ENCODE measurements around the gene ATF2.

Gene ATF2, protein sequence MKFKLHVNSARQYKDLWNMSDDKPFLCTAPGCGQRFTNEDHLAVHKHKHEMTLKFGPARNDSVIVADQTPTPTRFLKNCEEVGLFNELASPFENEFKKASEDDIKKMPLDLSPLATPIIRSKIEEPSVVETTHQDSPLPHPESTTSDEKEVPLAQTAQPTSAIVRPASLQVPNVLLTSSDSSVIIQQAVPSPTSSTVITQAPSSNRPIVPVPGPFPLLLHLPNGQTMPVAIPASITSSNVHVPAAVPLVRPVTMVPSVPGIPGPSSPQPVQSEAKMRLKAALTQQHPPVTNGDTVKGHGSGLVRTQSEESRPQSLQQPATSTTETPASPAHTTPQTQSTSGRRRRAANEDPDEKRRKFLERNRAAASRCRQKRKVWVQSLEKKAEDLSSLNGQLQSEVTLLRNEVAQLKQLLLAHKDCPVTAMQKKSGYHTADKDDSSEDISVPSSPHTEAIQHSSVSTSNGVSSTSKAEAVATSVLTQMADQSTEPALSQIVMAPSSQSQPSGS
- 56.2 to 107 (median 83.3) reads per million in 17 experiments for total RNA-seq

GRCh38 chr2:175167792-175168563 lies at the start of gene ATF2:
Gene ATF2, minus strand, starts transcription at chr2:175168203. Its CDS starts 31,760 bp downstream, at chr2:175136443.
- DNase-seq, result peak; percentile 99 to 100 (median 99)

DNA sequence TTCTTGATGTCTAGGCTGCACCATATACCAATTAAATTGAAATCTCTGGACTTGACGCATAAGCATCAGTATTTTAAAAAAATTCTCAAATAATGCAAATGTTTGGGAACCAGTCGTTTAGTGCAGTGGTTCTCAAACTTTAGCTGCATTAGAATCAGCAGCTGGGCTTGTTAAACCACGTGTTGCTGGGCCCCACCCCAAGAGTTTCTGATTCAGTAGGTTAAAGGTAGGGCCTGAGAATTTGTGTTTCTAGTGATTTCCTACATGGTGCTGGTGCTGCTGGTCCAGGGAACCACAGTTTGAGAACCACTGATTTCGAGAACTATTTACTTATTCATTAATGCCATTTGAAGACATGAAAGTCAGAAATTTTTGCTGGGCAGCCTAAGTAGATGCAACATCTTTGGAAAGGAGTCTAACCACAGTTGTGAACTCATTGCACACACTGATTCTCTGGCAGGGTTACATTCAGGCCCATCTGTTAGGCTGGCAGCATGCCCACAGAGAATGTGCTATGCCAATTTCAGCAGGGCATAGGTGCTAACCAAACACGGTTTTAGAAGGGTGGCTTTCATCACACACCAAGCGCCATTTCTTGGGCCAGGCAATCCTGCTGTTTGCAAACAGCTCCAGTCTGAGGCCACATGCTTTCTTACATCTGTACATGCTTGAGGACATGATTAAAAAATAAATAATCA lies 39.9 kb upstream of the ATF2 start:
- DNase-seq, result no peak

DNA sequence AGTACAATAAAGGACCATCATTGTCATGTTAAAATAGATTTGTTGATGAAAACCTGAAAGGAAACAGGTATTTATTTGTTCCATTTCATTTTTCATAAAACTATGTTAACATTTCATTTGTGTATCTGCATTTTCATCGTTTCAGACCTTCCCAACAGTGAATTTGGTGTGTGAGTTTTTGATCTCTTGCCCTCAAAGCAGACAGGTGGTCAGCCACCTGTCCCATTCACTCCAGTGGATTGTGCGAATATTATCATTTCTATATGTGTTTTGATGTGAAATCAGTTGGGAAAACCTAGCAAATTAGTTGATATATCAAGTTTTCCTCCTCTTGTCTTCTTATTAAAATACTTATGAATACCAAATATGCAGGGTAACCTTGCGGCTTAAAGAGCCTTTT lies 38.9 kb upstream of the ATF2 start:
- DNase-seq, result no peak

GRCh38 chr2:175205523-175205922 lies 37.5 kb upstream of the ATF2 start:
- no peak for DNase-seq

DNA sequence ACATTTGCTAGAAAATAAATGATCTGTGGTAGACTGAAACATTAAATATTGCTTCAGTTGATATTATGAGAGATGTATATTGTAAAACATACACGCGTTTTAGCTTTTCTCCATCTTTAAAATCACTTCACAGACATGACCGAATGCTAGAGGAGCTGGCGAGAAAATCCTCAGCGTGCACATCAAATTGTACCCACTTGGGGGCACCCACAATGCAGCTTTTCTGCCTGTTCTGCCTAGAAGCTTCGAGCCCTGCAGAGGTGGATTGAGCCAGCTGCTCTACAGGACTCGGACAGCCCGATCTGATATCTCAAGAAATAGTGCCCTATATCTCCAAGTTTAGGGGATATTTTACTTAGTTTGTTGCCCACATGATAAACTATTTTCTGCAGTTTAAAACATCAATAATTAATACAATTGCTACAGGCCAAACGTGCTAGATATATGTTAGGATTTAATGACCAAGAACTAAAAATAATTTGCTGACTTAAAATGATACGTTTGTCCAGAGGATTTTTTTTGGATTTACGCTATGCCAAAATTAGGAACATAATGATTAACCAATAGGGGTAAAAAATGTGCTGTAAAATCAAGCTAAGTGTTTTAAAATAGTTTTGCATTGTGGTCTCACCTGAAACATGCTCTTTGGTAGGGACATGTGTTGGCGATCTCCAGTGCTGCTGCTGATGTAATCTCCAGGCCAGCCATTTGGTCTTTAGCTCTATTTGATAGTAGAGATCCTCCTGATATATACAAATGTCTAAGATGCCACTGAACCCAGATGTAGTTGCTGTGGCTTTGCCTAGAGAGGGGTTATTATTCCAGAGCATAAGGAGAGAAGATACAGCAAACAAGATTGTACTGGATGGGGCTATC lies 35.9 kb upstream of the ATF2 start:
- peak; percentile 52 to 69 (median 56) for DNase-seq

DNA sequence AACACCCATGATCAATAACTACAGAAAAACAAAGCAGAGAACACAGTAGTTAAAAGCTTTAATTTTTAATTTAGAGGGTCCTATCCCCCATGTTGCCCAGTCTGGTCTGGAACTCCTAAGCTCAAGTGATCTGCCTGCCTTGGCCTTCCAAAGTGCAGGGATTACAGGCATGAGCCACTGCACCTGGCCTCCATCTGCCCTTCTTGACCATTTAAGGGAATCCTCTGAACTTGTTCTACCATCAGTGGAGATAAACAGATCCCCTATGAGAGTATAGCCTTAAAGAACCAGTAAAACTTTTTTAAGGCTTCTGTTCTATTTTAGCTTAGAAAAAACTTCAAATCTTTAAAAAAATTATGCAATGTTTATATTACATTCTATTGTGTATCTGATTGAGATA lies 27.0 kb upstream of the ATF2 start:
- no peak for DNase-seq

DNA sequence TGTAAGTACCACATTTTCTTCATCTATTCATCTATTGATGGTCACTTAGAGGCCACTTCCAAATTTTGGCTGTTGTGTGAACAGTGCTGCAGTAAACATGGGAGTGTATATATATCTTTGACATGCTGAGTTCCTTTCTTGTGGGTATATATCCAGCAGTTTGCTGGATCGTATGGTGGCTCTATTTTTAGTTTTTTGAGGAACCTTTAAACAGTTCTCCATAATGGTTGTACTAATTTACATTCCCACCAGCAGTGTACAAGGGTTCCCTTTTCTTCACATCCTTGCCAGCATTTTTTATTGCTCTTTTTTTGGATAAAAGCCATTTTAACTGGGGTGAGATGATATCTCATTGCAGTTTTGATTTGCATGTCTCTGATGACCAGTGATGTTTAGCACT lies 20.8 kb upstream of the ATF2 start:
- peak; percentile 15 to 57 (median 40) for DNase-seq

DNA sequence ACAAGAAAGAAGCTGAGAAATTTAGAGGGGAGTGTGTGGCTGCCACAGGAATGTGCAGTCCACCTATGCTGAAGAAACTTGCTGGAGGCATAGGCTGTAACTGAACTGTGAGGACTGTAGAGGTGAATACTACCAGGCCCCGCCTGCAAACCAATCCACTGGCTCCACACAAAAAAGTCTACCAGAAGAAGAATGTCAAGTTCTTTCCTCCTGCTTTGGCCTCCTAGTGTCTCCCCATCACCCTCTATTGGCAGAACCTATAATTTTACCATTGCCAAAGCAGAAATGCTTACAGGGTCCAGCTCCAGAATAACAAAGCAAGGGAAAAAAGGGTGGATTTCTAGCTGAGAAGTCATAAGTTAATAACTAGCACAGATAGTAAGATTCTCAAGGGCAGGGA lies 19.4 kb upstream of the ATF2 start:
- DNase-seq, result peak in 2 of 4 experiments; percentile 6 to 9

GRCh38 chr2:175183674-175184073 lies 15.7 kb upstream of the ATF2 start:
- DNase-seq, result no peak

- no peak for DNase-seq
Measured at GRCh38 chr2:175181877-175182308, 13.9 kb upstream of the ATF2 start.

GRCh38 chr2:175181104-175181876 lies 13.3 kb upstream of the ATF2 start, which contains the start of gene ATP5MC3:
Gene ATP5MC3, minus strand, starts transcription at chr2:175181710. Its CDS starts 317 bp downstream, at chr2:175181393.
- peak; percentile 96 to 98 (median 97) for DNase-seq

DNA sequence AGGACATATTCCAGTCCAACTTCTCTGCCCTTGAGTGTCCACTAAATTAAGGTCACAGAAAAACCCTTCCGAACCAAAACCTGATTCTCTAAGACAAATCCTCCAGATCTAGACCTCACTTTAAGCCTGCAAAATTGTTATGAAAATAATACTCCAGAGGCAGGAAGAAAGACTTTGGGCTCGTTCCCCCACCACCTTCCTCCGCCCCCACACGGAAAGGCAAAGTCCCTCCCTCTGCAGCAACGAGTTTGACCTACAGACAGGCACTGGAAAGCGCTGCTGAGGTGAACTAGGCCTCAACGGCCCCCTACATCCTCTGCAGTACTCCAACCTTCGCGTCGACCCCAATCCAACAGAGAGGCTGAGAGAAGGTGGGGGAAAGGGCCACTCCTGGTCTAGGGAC lies 12.7 kb upstream of the ATF2 start:
- peak; percentile 57 to 77 (median 72) for DNase-seq

- no peak for DNase-seq
Measured at GRCh38 chr2:175176624-175177023, 8.6 kb upstream of the ATF2 start.

DNA sequence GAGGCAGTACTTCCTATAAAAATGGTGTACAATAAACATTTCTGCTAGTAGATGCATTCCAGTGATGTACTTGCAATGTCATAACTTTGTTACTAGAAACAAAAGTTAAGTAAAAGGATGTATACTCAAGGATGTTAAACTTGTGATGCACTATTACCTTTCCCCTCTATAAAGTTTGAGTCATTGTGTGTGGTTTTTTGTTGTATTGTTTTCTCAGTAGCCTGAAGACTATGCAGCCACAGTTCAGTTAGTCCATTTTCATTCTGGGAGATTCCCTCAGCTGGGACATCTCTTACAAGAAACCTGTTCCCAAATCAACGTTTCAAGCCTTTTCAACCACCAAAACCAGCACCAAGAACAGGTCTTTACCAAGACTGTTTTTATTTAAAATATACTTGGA lies 7.9 kb upstream of the ATF2 start:
- no peak for DNase-seq

DNA sequence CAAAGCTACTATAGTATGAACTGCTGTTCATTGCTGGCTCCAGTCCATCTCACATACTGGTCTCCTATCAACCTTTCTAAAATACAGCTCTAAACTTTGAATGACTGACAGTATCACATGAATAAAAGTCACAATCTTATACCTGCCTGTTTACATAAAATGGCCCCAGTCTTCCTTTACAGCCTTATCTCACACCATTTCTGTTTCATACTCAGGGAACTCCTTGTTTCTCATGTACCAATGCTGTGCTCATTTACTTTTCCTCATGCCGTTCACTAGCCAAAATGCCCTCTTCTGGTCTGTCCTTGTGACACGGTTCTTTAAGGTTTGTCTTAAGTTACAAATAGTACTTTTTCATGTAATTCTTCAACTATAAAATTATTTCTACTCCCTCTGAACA lies 7.3 kb upstream of the ATF2 start:
- DNase-seq, result no peak

DNA sequence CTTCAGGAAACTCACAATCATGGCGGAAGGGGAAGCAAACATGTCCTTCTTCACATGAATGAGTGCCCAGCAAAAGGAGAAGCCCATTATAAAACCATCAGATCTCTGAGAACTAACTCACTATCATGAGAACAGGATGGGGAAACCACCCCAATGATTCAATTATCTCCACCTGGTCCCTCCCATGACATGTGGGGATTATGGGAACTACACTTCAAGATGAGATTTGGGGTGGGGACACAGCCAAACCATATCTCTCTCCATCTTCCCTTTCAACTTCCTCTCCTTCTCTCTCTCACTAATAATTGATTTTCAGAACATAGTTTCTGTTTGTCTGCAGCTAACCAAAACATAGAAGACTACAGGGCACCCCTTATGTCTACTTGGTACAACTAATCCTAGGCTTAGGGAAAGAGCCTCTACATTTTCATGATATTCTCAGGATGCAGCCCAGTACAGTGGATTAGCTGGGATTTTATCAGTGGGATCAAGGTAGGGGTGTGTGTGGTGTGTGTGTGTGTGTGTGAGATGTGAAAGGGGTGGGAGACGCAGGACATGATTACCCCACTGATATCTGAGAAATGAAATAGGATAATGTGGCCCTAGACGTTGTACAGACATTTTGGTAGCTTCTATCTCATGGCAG lies 2.8 kb upstream of the ATF2 start:
- peak; percentile 15 to 55 (median 22) for DNase-seq

DNA sequence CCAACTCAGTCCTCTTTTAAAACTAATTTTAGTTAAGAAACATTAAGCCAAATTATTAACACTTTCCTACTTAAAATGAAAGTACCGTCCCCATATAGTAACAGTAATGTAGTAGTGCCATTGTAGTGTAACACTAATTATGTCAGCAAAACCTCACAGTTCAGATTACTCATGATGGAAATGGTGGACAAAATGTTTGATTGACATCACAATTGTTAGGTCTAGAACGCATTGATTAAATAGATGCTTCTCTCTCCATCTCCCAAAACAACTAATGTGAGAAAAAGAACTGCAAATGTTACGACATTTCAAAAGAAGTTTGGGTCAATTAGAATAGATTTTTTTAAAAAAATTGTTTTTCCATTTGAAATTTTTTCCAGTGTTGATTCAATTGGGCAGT lies 1.2 kb upstream of the ATF2 start:
- no peak for DNase-seq

DNA sequence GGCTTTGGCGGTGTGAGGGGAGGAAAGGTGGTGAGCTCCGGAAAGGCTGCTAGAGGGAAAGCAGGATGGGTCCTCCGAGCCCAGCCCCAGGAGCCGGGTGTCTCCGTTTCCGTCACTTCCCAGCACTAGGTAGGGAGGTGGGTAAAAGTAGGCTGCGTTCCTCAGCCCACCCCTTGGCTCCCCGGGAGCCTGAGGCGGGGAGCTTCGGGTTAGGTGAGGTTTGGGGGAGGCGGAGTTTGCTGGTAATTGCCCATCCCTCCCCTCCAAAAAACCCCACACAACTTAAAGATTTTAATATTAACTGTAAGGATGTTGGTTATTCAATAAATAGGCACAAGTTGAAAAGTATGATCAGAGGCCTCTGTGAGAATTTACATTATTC lies 552 bp upstream of the ATF2 start:
- DNase-seq, result no peak

- DNase-seq, result peak; percentile 21 to 62 (median 38)
Measured at GRCh38 chr2:175167076-175167791, 769 bp downstream of the ATF2 start.
